Activated B cell treated with CpG ODN at 0.5 μM for 24 hours (primary cell): Measurements from ENCODE around the gene THBS4. TPM values are rescaled to one million over a fixed set of nuclear protein-coding genes. Genes with fewer than 3 reads are reported as not detected.
"Not testable (repeated sequence)": the region's sequence is repeated elsewhere in the genome, so short reads cannot be mapped to it uniquely, and the experiment has no call there.

ENCODE experiments used
- ATAC-seq: fragments of 200-7000 bp; cut with Tn5 transposase; one replicate; pipeline ENCODE4 v1.10.0; 2021; ENCODE audit warnings: low read depth, mild to moderate bottlenecking, moderate library complexity
- CTCF ChIA-PET: fragments of 350-600 bp; sonication (Branson Sonifier 250); formaldehyde crosslinking; loops from one replicate; lab custom pipeline; 2021; ENCODE audit warnings: antibody characterized with exemption; lab: Charles Lee
- POLR2A ChIA-PET: fragments of 350-600 bp; sonication (Branson Sonifier 250); formaldehyde crosslinking; loops from one replicate; lab custom pipeline; 2021; ENCODE audit warnings: antibody characterized with exemption; lab: Charles Lee
- DNase-seq: peaks from one replicate; pipeline ENCODE4 v3.0.0; 2022
- H3K27ac Mint-ChIP-seq: one replicate; pipeline ENCODE4 v1.8.0; 2020; ENCODE audit warnings: mixed read lengths
- H3K27me3 Mint-ChIP-seq: one replicate; pipeline ENCODE4 v1.8.0; 2021; ENCODE audit warnings: mixed read lengths
- H3K36me3 Mint-ChIP-seq: one replicate; pipeline ENCODE4 v1.8.0; 2021; ENCODE audit warnings: low read depth, mixed read lengths
- H3K4me1 Mint-ChIP-seq: one replicate; pipeline ENCODE4 v1.8.0; 2021; ENCODE audit warnings: mixed read lengths
- H3K4me3 Mint-ChIP-seq: one replicate; pipeline ENCODE4 v1.8.0; 2020; ENCODE audit warnings: mild to moderate bottlenecking, mixed read lengths
- H3K9me3 Mint-ChIP-seq: one replicate; pipeline ENCODE4 v1.8.0; 2020; ENCODE audit warnings: mixed read lengths
- intact Hi-C: fragments of 100-400 bp; cut with micrococcal nuclease; formaldehyde crosslinking; loops from one replicate; pipeline ENCODE4 v1.15.1; 2024
- total RNA-seq: library from RNA; stranded (reverse); gene quantifications from 2 replicates; pipeline ENCODE4 v1.2.3, GENCODE V29; 2022
- TF ChIP-seq, protein P1 (sequence below): fragments of 200-600 bp; IDR thresholded peaks from one replicate; pipeline ENCODE4 v1.8.0; 2022; ENCODE audit warnings: antibody characterized with exemption, mild to moderate bottlenecking

Gene THBS4
- total RNA-seq, 1 donor from 2014 or later = 0.20 TPM

DNA sequence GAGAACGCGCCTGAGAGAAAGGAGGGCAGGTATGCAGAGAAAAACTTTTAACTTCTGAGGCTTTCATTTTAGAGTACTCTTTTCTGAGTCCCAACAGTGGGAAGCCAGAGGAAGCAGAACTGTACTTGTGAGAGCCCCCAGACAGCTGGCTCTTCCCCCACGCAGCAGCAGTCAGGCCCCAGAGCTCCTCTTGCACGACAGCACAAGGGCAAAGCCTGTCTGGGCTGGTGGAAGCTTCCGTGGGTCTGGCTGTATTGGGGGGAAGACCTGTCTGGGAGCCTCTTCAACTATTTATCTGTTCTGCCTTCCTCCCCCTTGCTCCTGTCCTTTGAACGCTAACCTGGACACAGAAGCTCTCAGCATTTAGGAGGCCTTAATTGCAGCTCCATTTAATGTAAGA lies 68.2 kb downstream of the THBS4 start:
- Mint-ChIP-seq H3K9me3 (no peaks in the 10 kb centered on the region), H3K27ac (no peak overlapping the region), H3K4me3 (no peak overlapping the region), H3K36me3 (no peaks in the 10 kb centered on the region), H3K4me1 (peaks cover 4% of the 10 kb centered on the region), H3K27me3 (no peaks in the 10 kb centered on the region)
- TF ChIP-seq, protein P1, sequence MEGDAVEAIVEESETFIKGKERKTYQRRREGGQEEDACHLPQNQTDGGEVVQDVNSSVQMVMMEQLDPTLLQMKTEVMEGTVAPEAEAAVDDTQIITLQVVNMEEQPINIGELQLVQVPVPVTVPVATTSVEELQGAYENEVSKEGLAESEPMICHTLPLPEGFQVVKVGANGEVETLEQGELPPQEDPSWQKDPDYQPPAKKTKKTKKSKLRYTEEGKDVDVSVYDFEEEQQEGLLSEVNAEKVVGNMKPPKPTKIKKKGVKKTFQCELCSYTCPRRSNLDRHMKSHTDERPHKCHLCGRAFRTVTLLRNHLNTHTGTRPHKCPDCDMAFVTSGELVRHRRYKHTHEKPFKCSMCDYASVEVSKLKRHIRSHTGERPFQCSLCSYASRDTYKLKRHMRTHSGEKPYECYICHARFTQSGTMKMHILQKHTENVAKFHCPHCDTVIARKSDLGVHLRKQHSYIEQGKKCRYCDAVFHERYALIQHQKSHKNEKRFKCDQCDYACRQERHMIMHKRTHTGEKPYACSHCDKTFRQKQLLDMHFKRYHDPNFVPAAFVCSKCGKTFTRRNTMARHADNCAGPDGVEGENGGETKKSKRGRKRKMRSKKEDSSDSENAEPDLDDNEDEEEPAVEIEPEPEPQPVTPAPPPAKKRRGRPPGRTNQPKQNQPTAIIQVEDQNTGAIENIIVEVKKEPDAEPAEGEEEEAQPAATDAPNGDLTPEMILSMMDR = no peak
- CTCF ChIA-PET = interaction anchor here (0.8 kb wide), 1 partner anchor 11 kb away, joined by 3 read pairs; no protein-coding TSS in a partner anchor
- DNase-seq (no peak), ATAC-seq (no peak)
- intact Hi-C loops = no loop called here
- POLR2A ChIA-PET = interaction anchor here (1.1 kb wide), 1 partner anchor 154 kb away, joined by 3 read pairs; no protein-coding TSS in a partner anchor

DNA sequence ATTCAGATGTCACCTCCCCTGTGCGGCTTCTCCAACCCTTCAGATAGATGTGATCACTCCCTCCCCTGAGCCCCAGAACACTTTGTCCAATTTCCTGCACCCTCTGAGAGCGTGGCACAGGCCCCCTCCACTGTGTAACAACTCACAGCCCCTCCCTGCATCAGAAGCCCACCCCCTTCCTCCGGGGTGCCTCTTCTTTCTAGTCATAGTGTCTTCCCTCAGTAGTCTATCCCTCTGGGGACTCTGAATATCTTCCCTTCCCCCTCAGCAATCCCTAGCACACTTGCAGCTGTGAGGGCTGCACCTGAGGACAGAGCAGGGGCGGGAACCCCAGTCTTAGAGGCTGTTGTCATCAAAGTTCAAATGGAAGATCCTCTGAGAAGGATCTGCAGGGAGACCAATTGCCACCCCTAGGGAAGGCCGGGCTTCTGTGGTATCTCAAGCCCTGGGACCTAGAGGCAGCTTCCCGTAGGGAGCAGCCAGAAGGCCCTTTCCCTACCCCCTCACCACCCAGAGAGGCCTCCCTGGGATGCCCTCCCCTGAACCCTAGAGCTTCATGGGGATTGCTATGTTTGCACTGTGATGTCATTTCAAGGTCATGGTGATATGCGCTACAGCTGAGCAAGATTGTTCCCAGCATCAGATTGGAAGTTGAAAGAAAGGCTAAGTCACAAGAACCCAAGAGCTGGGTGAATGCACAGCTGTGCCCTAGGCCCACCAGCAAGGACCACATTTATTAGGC lies 70.7 kb downstream of the THBS4 start:
- H3K4me1 Mint-ChIP-seq = peaks cover 10% of the 10 kb centered on the region
- H3K9me3 Mint-ChIP-seq = no peaks in the 10 kb centered on the region
- H3K36me3 Mint-ChIP-seq = no peaks in the 10 kb centered on the region
- no peak overlapping the region for H3K4me3 Mint-ChIP-seq
- CTCF ChIA-PET = no interaction called here
- TF ChIP-seq, protein P1 = no peak
- intact Hi-C loops = no loop called here
- POLR2A ChIA-PET = no interaction called here
- no peak for ATAC-seq
- no peak for DNase-seq
- H3K27me3 Mint-ChIP-seq = peaks cover 2% of the 10 kb centered on the region
- H3K27ac Mint-ChIP-seq = no peak overlapping the region

DNA sequence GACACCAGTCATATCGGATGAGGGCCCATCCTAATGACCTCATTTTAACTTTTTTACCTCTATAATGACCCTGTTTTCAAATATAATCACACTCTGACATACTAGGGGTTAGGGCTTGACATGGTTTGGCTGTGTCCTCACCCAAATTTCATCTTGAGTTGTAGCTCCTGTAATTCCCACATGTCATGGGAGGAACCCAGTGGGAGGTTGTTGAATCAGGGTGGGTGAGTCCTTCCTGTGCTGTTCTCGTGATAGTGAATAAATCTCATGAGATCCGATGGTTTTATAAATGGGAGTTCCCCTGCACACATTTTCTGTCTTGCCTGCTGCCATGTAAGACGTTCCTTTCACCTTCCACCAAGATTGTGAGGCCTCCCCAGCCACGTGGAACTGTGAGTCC lies 71.8 kb downstream of the THBS4 start:
- intact Hi-C loops = no loop called here
- H3K9me3 Mint-ChIP-seq = no peaks in the 10 kb centered on the region
- POLR2A ChIA-PET = no interaction called here
- ATAC-seq (no peak), DNase-seq (no peak)
- H3K27me3 Mint-ChIP-seq = peaks cover 2% of the 10 kb centered on the region
- H3K27ac Mint-ChIP-seq = no peak overlapping the region
- H3K4me3 Mint-ChIP-seq = no peak overlapping the region
- CTCF ChIA-PET = no interaction called here
- H3K36me3 Mint-ChIP-seq = no peaks in the 10 kb centered on the region
- TF ChIP-seq, protein P1 = no peak
- H3K4me1 Mint-ChIP-seq = peaks cover 10% of the 10 kb centered on the region

DNA sequence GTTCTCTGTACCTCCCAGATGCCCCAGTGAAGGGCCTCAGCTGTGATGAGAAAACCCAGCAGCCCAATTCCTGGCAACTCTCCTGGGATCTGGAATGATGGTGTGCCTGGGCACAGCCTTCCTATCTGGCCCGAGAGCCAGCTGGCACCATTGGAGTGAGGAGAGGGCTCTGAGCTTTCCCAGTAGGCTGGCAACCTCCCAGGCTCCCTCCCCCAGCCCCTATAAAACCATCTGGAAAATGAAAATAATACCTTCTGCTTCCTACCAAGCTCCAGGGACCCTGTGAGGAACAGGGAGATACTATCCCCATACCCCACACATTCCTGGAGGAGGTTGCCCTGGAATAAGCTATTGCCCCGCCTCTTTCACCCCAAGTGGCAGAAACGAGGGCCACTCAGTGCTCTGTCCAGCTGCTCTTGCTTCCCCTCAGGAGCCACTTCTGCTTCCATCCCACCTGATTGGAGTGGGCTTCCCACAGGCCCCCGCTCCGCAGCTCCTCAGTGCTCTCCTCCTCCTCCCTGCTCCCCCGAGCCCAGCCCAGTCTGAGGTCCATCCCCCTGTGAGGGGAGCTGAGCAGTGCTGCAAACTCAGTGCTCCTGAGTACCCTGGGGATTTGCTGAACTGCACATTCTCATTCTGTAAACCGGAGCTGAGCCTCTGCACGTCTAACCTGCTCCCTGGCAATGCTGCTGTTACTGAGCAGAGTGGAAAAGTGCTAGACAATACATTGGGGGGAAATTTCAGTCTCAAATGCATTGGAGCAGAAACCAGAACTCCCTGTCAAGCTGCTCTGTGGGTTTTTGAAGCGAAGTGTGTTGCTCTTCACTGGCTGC lies 74.7 kb downstream of the THBS4 start:
- ChIA-PET POLR2A (no interaction called here), CTCF (no interaction called here)
- Mint-ChIP-seq H3K4me1 (peaks cover 6% of the 10 kb centered on the region), H3K4me3 (peak overlapping the region; percentile 12), H3K36me3 (no peaks in the 10 kb centered on the region), H3K27ac (no peak overlapping the region), H3K27me3 (peaks cover 2% of the 10 kb centered on the region), H3K9me3 (peaks cover 6% of the 10 kb centered on the region)
- intact Hi-C loops = no loop called here
- no peak for DNase-seq
- peak; percentile 62 for ATAC-seq
- TF ChIP-seq, protein P1 = no peak

DNA sequence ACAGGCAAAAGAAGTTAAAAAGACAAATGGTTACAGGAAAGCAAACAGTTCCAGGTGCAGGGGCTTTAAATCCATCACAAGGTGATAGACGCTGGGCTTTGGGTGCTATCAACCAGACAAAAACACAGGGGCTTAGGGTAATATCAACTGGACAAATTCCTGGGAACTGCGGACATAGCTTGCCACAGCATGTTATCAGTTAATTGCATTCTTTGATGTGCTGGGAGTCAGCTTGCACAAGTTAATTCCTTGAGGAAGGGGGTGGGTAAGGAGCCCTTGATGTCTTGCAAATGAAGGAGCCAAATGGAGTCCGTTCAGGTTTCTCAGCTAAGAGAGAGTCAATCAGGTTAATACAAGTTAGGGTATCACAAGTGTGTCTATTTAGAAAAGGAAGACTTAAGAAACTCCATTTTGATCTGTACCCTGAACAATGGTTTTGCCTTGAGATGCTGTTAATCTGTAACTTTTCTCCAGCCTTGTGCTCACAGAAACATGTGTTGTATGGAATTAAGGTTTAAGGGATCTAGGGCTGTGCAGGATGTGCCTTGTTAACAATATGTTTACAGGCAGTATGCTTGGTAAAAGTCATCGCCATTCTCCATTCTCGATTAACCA lies 76.3 kb downstream of the THBS4 start:
- H3K4me3 Mint-ChIP-seq, POLR2A ChIA-PET, DNase-seq, H3K4me1 Mint-ChIP-seq, H3K27me3 Mint-ChIP-seq, ATAC-seq, H3K27ac Mint-ChIP-seq, intact Hi-C loops, CTCF ChIA-PET, H3K9me3 Mint-ChIP-seq, H3K36me3 Mint-ChIP-seq: not testable (repeated sequence)
